Cortex of kidney (tissue), 1 donor: ENCODE results near the gene GNB5.

Source experiments
- DNase-seq: peaks from one replicate; lab custom pipeline; 2025; lab: John Stamatoyannopoulos, UW

Gene GNB5

DNA sequence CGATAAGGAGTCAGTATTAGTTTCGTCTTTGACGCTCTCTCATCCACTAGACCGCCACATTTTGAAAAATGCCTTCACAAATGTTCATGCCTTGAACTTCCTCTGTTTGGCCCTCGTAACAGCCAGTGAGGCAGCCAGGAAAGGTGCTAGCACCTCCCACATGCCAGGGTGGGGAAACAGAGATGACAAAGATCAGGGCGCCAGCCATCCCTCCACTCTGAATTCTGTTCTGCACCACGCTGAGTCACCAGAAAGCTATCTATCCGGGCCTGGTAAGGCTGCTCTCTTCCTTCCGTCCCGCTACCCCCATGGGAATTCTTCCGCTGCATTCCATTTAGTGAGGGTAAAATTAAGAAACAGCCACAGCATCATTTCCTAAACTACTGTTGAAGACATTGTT lies 47.3 kb downstream of the GNB5 start:
- DNase-seq = no peak

DNA sequence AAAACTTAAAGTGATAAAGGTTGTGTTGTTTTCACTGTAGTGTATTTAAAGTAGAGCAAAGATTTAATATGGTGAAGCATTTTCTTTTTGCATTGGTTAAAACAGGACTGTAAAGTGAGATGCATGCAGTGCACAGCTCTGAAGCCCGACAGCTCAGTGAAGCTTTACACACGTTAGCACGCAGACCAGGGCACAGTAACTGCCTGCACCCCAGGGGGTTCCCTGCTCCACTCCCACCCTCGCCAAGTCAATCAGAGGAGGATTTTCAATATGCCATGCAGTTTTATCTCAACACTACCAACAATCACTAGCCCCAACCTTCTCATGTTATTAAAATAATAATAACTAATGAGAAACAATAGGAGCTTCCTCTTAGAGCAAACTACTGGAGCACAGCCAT lies 50.5 kb downstream of the GNB5 start:
- DNase-seq = no peak

GRCh38 chr15:52139599-52140462 lies 51.4 kb downstream of the GNB5 start:
- no peak for DNase-seq

DNA sequence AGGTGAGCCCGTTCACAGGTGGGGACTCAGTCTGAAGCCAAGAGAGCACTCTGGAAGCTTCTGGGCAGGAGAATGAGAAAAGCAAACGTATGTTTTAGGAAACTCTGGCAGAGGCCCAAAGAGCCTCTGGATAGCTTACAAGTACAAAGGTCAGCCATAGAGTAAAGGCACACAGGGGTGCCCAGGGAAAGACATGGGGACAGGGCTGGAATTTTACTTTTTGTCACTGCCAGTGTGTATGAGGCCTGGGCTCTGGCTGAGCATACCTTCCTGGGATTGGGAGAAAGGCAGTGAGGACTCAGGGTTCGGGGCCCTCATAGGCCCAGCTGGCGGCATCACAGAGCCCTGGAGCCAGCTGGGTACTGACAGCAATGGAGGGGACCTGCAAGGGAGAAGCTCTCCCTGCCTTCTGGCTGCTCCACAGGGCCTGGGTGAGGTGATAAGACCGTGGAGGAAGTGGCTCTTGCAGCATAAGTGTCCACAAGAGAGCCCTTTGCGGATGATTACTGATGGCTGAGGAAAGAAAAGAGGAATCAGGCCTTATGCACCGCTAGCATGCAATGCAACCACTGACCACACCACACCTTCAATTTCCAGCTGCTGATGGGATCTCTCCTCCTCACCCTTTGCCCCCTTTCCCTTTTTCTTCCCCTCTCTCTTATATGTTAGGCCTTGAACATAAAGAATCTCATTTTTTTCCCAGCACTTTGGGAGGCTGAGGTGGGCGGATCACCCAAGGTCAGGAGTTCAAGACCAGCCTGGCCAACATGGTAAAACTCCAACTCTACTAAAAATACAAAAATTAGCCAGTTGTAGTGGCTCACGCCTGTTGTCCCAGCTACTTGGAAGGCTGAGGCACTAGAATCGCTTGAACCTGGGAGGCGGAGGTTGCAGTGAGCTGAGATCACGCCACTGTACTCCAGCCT lies 53.5 kb downstream of the GNB5 start:
- DNase-seq = no peak

GRCh38 chr15:52136442-52136980 lies 54.7 kb downstream of the GNB5 start:
- no peak for DNase-seq

GRCh38 chr15:52134502-52135144 lies 56.6 kb downstream of the GNB5 start:
- DNase-seq = no peak

GRCh38 chr15:52133510-52134220 lies 57.5 kb downstream of the GNB5 start:
- DNase-seq = no peak

DNA sequence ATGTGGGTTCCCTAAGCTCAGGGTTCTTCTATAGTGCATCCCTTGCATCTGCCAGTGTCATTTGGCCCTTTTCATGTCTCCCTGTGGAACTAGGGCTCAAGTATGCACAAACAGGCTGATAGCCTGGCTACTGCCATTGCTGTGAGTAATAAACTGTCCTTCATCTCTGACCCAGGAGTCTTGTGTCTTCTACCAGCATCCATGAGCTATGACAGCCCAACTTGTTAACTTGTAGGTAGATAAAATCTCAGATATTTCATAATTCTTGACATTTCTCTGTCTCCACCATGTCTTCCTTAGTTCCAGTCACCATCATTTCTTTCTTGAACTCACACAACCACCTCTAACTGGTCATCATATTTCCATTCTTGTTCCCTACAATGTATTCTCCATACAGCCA lies 59.1 kb downstream of the GNB5 start:
- no peak for DNase-seq

GRCh38 chr15:52128568-52128967 lies 62.6 kb downstream of the GNB5 start:
- DNase-seq = no peak

DNA sequence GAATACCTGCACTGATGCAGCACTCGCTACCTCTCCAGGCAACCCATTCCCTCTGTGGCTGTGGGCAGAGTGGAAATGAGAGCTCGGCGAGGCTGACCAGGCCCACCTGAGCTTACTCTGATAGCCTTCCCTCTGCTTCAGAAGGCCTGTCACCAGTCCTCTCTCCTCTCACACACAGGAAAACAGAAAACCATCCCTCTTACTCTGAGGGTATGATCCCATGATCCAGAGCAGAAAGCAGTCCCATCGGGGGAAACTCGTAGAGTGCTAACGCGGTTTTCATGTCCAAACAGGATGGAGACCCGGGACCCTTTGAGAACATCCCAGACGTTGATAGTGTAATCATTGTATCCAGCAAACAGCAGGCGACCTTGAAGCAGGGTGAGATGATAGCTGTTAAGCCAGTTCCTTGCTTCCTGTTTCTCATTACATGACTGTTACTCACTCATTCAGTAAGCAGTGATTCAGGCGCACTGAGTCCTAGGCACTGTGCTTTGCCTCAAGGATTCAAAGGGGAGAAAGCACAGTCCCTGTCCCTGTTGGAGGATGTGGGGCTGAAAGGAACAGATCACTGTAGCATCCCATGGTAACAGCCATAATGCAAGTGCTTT lies 66.8 kb downstream of the GNB5 start:
- DNase-seq = no peak

DNA sequence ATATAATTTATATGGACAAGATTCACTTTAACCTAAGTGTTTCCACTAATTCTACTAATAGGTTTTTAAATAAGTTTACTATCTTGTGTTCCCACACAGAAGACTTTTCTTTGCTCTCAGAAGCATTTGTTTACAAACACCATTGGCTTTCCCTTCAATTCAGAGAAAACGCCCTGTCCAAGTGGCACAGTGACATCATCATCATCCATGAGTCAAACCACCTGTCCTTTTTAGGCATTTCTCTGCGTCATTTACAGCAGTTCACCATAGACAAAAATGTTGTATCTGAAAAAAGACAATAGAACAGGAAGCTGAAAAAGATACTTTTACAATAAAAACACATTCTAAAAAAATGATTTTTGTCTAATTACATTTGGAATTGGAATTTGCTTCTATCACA lies 69.3 kb downstream of the GNB5 start:
- DNase-seq = no peak

DNA sequence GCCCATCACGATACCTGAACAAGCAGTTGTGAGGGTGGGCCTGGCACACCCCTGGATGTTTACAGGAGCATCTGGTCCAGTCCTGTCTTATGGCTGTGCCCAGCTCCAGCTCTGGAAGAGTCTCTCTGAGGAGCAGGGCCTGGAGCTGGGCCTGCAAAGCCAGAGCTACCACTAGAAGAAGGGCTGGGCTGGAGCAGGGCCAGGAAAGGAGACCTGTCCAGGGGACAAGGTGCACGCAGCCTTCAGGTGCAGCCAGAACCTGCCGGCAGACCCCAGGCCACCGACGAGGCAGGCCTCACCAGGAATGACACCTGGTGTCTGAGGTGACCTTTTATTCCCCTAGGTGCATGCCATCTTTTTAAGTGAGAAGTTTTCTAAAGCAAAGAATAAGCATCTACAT lies 70.2 kb downstream of the GNB5 start:
- DNase-seq = no peak

DNA sequence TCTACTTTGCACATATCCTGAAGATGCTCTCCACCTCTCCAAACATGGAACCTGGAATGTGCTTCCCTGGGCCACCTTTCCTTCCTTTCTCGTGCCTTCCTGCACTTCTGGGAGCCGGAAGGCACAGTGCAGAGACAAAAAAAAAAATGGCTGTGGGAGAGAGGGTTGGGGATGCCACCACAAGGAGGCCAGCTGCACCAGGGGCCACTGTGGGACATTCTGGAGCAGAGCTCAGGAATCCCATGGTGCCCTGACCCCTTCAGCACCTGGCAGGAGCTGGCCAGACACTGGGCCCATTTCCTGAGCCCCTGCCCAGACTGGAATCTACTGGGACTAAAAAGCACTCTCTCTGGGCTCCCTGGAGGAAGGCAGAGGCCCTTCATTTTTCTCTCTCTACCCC lies 70.7 kb downstream of the GNB5 start:
- no peak for DNase-seq

GRCh38 chr15:52118969-52119749 lies 72.0 kb downstream of the GNB5 start:
- DNase-seq = no peak

DNA sequence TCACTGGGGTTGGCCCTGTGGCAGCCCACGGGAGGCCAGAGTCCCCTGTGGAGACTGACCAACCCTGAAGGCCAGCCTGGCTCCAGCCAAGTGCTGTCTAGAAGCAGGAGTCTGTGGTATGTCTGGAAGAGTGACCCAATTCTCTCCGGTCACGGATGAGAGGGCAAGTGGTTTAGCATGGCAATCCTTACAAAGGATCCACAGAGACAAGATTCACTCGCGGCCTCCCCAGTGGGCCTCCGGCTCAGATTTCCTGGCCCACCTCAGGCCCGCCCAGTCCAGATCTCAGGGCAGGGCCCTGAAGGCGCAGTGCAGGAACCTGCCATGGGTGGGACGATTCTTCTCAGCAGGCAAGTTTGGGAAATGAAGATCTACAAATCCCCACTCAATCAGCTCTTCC lies 73.6 kb downstream of the GNB5 start:
- no peak for DNase-seq

DNA sequence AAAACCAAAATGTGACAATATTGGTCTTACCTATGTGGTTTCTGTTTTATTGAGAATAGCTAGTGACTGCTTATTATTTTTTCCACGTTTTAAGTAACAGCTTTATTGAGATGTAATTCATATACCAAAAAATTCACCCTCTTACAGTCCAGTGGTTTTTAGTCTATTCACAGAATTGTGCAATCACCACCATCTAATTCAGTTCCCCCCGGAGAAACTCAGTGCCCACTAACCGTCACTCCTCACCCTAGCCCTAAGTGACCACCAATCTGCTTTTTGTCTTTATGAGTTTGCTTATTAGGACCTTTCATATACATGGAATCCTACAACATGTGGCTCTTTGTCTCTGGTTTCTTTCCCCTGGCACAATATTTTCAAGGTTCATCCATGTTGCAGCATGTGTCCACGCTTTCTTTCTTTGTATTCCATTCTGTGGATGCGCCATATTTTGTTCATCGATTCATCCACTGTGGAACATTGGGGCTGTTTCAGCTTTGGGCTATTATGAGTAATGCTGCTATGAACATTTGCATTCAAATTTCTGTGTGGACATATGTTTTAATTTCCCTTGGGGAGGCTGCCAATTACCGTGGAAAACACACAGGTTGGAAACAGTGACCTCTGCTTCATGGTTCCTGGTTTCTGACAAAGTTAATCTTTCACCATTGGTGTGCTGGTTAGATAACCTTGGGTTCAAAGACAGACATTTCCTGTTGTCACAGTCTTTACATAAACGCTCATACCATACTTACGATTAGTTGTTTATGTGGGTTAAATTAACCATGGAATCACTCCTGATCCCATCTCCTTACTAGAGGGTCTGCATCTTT lies 75.4 kb downstream of the GNB5 start:
- no peak for DNase-seq

DNA sequence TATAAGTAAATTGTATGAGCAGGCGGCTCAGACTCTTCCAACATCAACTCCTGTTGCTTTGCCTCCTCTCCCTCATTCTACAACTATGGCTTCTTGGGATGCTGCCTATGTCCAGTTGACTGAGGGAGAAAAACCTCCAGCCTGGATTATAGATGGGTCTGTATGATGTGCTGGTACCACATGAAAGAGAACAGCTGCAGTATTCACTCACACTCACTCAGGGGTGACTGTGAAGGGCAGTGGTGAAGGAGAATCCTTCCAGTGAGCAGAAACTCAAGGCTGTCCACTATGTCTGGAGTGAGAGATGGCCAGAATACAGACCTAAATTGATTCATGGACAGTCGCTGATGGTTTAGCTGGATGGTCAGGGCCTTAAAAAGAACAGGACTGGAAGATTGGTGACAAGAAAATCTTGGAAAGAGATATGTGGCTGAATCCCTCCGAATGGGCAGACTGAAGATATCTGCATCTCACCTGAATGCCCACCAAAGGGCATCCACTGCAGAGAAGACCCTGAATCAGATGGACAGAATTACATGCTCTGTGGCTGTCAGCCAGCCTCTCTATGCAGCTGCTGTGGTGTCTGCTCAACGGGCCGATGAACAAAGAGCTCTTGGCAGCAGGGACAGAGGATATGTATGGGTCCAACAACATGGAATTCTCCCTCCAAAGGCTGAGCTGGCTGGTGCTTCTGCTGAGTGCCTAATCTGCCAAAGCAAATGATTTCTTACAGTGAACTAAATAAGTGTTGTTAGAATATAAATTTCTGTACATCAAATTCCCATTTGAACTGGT lies 76.7 kb downstream of the GNB5 start:
- DNase-seq = no peak

- no peak for DNase-seq
These were observed 77.5 kb downstream of the GNB5 start for GRCh38 chr15:52113708-52114107.

DNA sequence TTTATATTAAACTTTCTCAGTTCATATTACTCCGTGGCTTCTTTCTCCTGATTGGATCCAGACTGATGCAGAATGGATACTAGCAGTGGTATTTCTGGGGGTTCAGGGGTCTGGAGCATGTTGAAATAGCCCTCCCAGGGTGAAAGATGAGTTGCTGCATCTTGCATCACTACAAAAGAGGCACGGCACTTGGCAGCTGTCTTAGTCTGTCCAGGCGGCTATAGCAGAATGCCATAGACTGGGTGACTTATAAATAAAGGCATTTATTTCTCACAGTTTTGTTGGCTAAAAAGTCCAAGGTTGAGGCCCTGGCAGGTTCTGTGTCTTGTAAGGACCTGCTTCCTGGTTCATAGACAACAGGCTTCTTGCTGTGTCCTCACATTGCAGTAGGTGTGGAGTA lies 78.0 kb downstream of the GNB5 start:
- no peak for DNase-seq
